Measurements from ENCODE around the gene MDC1. TPM values are rescaled to one million over a fixed set of nuclear protein-coding genes. Genes with fewer than 3 reads are reported as not detected.
A peak's percentile ranks its signal among the peaks of the same experiment; 100 is the strongest.

Gene MDC1
- total RNA-seq, 1 donor from 2014 or later: 16.4 TPM

DNA sequence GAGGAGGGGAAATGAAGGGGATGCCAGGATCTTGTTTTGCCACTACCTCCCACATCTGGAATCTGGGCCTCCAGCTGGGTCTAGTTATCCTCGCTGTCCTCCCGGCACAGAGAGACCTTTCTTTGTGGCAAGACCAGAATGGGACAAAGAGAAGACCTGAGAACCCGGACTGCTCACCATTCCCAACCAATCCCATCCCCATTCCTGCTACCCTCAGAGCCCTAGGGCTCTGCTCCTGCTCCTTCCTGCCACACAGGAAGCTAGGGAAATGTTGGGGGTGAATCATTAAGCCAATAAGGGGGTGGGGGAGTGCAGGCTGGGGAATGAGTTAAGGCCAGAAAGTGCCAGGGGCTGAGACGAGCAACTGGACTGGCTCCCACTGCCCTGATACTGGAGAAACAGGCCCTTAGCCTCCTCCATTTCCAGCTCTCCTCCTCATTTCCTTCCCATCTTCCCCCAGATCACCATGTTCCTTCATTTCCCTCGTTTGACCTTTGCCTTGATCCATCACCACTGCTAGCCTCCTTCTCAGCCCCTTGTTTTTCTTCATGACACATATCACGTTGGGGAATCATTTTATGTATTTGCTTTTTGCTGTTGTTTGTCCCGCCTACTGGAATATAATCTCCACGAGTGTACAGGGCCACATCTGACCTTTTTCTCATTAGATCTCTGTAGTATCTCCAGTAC, 31.9 kb upstream of the MDC1 start:
- DNase-seq (no peak), ATAC-seq (ENCODE audit: poor library complexity) (no peak)
- intact Hi-C loops (cut with DNase I): loop anchor here (10.0 kb wide), 1 partner anchor 336 kb away; no protein-coding TSS in a partner anchor

DNA sequence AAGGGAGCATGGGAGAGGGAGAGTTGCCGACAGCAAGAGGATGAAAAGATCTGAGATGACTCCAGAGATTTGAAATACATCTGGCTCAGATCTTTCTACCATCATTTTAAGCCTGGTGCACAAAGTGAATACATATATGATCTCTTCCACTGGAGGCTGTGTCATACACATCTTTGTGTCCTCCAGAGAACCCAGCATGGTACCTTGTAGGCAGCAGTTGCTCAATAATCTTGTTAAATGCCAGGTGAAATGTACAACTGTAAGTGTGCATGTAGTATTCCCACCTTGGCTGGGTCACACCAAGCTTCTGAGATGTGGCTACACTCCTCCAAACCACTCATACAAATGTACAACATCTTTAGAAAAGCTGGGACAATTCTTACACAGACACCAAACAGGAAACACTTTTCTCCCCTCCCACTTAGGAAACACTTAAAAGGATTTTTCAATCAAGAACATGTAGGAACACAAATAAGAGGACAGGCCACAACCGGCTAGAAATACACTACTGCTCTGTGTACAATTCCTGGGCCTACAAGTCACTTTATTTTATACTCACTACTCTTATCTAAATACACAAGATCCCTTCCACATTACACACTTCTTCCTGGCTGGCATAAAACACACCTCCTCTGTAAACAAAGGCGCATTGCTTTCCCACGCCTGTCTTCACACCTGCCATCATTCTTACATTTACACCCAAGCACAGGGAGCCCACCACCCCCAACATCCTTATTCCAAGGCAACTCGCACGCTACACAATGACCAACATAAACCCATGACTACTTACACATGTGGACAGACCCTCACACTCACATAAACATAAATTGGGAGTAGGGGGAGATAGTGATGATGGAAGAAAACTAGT, 31.1 kb upstream of the MDC1 start:
- DNase-seq: no peak
- no peak for ATAC-seq (ENCODE audit: poor library complexity)
- intact Hi-C loops (cut with DNase I): loop anchor here (10.0 kb wide), 1 partner anchor 337 kb away; no protein-coding TSS in a partner anchor

DNA sequence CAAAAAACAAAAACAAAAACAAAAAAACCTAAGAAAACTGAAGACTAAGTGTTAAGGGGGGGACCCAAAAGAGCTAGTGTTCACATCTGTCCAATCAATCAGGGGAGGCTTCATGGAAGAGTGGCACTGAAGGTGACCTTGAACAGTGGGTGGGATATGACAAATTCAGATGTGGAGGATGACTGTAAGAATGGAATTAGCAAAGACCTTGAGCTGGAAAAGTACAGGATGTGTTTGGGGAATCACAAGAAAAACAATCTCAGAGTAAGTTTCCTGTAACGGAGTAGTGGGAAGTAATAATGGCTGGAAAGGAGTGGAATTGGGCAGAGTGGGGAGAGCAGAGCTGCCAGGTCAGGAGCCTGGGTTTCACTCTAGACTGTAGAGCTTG, 30.2 kb upstream of the MDC1 start:
- ATAC-seq (ENCODE audit: poor library complexity) (no peak), DNase-seq (no peak)
- intact Hi-C loops (cut with DNase I): loop anchor here (10.0 kb wide), 1 partner anchor 338 kb away; no protein-coding TSS in a partner anchor

- DNase-seq (peak; percentile 88), ATAC-seq (ENCODE audit: poor library complexity) (peak; percentile 61)
- intact Hi-C loops (cut with DNase I): loop anchor here (5.0 to 10.0 kb wide), 3 partner anchors 78 to 341 kb away; partner anchors contain the start of gene DDR1
Measured at GRCh38 chr6:30744054-30744805, 27.1 kb upstream of the MDC1 start, which contains the start of gene IER3. Gene IER3, minus strand, starts transcription at chr6:30744547. Its CDS starts 29 bp downstream, at chr6:30744518.

- ATAC-seq (ENCODE audit: poor library complexity): peak; percentile 30
- peak; percentile 64 for DNase-seq
- intact Hi-C loops (cut with DNase I): loop anchor here (5.0 to 10.0 kb wide), 3 partner anchors 79 to 341 kb away; partner anchors contain the start of gene DDR1
Measured at GRCh38 chr6:30743099-30744053, 26.3 kb upstream of the MDC1 start.

GRCh38 chr6:30742316-30743098, 25.4 kb upstream of the MDC1 start, which contains the start of gene FLOT1:
Gene FLOT1, minus strand, starts transcription at chr6:30742687. Its CDS starts 498 bp downstream, at chr6:30742189.
- peak; percentile 99 for DNase-seq
- intact Hi-C loops (cut with DNase I): loop anchor here (5.0 to 10.0 kb wide), 3 partner anchors 80 to 342 kb away; partner anchors contain the start of gene DDR1
- peak; percentile 92 for ATAC-seq (ENCODE audit: poor library complexity)

DNA sequence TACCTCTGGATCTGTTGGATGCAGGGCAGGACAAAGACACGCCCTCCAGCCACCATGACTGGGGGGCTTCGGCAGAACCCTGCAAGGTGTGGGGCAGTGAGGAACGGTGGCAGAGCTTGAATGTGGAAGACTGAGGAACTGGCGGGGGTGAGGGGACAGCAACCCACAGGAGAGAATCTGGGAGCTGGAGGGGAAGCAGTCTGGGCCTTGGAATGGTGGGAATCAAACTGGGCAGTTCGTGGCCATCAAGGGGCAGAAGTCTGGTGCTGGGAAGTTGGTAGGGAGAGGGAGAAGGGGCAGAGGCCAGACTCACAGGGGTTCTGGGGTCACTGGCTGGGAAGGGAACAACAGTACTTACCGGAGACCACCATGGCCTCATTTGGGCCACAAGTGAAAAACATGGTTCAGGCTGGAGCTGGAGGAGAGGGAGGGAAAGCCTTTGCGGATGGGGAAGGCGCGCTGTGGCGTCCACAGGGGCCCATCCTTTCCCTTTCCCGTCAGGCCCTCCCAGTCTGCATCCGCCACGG, 24.8 kb upstream of the MDC1 start:
- intact Hi-C loops (cut with DNase I): loop anchor here (5.0 to 10.0 kb wide), 3 partner anchors 80 to 343 kb away; partner anchors contain the start of gene DDR1
- DNase-seq: no peak
- peak; percentile 23 for ATAC-seq (ENCODE audit: poor library complexity)

GRCh38 chr6:30741063-30741779, 24.1 kb upstream of the MDC1 start:
- intact Hi-C loops (cut with DNase I): loop anchor here (5.0 to 10.0 kb wide), 3 partner anchors 81 to 344 kb away; partner anchors contain the start of gene DDR1
- ATAC-seq (ENCODE audit: poor library complexity) (no peak), DNase-seq (no peak)

DNA sequence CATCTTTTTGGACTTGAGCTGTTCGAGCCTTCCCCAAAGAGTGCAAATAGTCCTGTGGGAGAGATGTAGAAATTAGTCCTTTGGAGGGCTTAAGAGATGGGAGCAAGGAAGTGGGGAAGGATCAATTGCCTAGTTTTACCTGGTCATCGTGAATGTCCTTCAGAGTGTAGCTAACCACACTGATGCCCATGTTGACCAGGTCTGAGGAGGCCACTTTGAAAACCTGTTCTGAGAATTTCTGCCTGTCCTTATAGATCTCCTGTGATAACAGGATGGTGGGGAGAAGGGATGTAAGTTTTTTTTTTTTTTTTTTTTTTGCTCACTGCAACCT, 23.4 kb upstream of the MDC1 start:
- ATAC-seq (ENCODE audit: poor library complexity) (no peak), DNase-seq (no peak)
- intact Hi-C loops (cut with DNase I): loop anchor here (5.0 to 10.0 kb wide), 3 partner anchors 82 to 344 kb away; partner anchors contain the start of gene DDR1

DNA sequence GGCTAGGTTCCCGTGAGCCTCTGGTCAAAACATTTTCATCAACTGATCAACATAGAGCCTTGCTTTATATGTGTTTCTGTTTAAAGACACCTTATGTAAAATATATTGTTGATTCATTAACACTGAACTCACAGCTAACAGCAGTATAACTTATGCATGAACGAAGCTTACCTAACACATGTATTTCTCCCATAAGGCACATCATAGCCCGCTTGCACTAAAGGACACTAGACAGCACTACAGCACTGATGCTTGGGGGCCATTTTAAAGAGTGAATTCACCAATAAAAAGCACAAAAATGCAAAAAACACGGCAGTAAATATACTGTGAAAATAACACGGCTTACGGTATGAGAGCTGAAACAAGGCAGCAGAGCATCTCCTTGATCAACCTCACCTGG, 21.5 kb upstream of the MDC1 start:
- no peak for ATAC-seq (ENCODE audit: poor library complexity)
- no peak for DNase-seq
- intact Hi-C loops (cut with DNase I): no loop called here

GRCh38 chr6:30735668-30736314, 18.7 kb upstream of the MDC1 start:
- no peak for DNase-seq
- intact Hi-C loops (cut with DNase I): no loop called here
- no peak for ATAC-seq (ENCODE audit: poor library complexity)

- DNase-seq (no peak), ATAC-seq (ENCODE audit: poor library complexity) (no peak)
- intact Hi-C loops (cut with DNase I): no loop called here
Measured at GRCh38 chr6:30732237-30732943, 15.3 kb upstream of the MDC1 start.

GRCh38 chr6:30730601-30731435, 13.7 kb upstream of the MDC1 start:
- DNase-seq (peak; percentile 74), ATAC-seq (ENCODE audit: poor library complexity) (peak; percentile 79)
- intact Hi-C loops (cut with DNase I): no loop called here

Measured in Right ventricle myocardium superior (tissue), 1 donor.